Progenitor cell of endocrine pancreas (in vitro differentiated cells): ENCODE measurements around the gene ITGA3. TPM values are rescaled to one million over a fixed set of nuclear protein-coding genes. Genes with fewer than 3 reads are reported as not detected.

Source experiments
- DNase-seq: peaks from one replicate; pipeline ENCODE4 v3.0.0; 2021; ENCODE audit warnings: low spot score; ENCODE audit not compliant: unreplicated experiment
- H3K27ac Mint-ChIP-seq: 2 replicates; pipeline ENCODE4 v1.8.0; 2021; ENCODE audit warnings: mild to moderate bottlenecking, moderate library complexity, mixed read lengths
- H3K27me3 Mint-ChIP-seq: 2 replicates; pipeline ENCODE4 v1.8.0; 2021; ENCODE audit warnings: mixed read lengths
- H3K36me3 Mint-ChIP-seq: 2 replicates; pipeline ENCODE4 v1.8.0; 2022; ENCODE audit warnings: mixed read lengths; ENCODE audit not compliant: insufficient read depth
- H3K4me1 Mint-ChIP-seq: 2 replicates; pipeline ENCODE4 v1.8.0; 2021; ENCODE audit warnings: low read depth, mixed read lengths
- H3K4me3 Mint-ChIP-seq: 2 replicates; pipeline ENCODE4 v1.8.0; 2021; ENCODE audit warnings: low read depth, mild to moderate bottlenecking, moderate library complexity, mixed read lengths
- H3K9me3 Mint-ChIP-seq: 2 replicates; pipeline ENCODE4 v1.8.0; 2021; ENCODE audit warnings: low read depth, mixed read lengths
- CTCF ChIP-seq: fragments of 200-600 bp; sonication (generic); IDR thresholded peaks from one replicate; pipeline ENCODE4 v1.5.0; 2021; ENCODE audit warnings: antibody characterized with exemption, mild to moderate bottlenecking; ENCODE audit not compliant: unreplicated experiment
- total RNA-seq: library from RNA; stranded (reverse); gene quantifications from 2 replicates; pipeline ENCODE4 v1.2.1, GENCODE V29; 2021

ITGA3 gene
- total RNA-seq, 1 donor from 2014 or later: 17.6 TPM

- no peak for DNase-seq
- TF ChIP-seq CTCF: no peak
- no peaks in the 10 kb centered on the region for H3K36me3 Mint-ChIP-seq
- no peaks in the 10 kb centered on the region for H3K4me1 Mint-ChIP-seq
- H3K27ac Mint-ChIP-seq: no peak overlapping the region
- H3K9me3 Mint-ChIP-seq: no peaks in the 10 kb centered on the region
- H3K4me3 Mint-ChIP-seq: no peak overlapping the region
- H3K27me3 Mint-ChIP-seq: peaks cover 29% of the 10 kb centered on the region
These were observed 31.1 kb upstream of the ITGA3 start for GRCh38 chr17:50024808-50025207.

- no peak overlapping the region for H3K4me3 Mint-ChIP-seq
- H3K27ac Mint-ChIP-seq: no peak overlapping the region
- TF ChIP-seq CTCF: no peak
- peaks cover 32% of the 10 kb centered on the region for H3K27me3 Mint-ChIP-seq
- H3K36me3 Mint-ChIP-seq: no peaks in the 10 kb centered on the region
- H3K9me3 Mint-ChIP-seq: no peaks in the 10 kb centered on the region
- H3K4me1 Mint-ChIP-seq: no peaks in the 10 kb centered on the region
- no peak for DNase-seq
These were observed 29.7 kb upstream of the ITGA3 start for GRCh38 chr17:50026046-50026675.

DNA sequence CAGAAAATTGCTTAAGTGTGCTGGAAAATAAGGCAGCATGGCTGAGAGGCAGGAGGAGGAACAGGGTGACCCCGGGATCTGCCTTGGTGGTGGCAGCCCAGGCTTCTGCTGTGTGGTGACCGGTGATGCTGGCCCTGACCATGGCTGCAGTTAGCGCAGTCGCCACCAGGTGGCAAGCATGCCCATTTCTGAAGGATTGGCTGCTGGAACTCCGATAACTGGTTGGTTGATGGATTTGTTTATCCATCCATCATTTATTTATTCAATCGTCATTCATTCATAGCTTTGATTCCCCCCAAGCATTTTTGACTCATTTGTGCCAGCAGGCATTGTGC is 29.1 kb upstream of the ITGA3 start:
- Mint-ChIP-seq H3K27me3 (peaks cover 25% of the 10 kb centered on the region), H3K27ac (no peak overlapping the region), H3K4me3 (no peak overlapping the region), H3K9me3 (no peaks in the 10 kb centered on the region), H3K36me3 (no peaks in the 10 kb centered on the region), H3K4me1 (no peaks in the 10 kb centered on the region)
- TF ChIP-seq CTCF: peak; percentile 94
- peak; percentile 85 for DNase-seq

DNA sequence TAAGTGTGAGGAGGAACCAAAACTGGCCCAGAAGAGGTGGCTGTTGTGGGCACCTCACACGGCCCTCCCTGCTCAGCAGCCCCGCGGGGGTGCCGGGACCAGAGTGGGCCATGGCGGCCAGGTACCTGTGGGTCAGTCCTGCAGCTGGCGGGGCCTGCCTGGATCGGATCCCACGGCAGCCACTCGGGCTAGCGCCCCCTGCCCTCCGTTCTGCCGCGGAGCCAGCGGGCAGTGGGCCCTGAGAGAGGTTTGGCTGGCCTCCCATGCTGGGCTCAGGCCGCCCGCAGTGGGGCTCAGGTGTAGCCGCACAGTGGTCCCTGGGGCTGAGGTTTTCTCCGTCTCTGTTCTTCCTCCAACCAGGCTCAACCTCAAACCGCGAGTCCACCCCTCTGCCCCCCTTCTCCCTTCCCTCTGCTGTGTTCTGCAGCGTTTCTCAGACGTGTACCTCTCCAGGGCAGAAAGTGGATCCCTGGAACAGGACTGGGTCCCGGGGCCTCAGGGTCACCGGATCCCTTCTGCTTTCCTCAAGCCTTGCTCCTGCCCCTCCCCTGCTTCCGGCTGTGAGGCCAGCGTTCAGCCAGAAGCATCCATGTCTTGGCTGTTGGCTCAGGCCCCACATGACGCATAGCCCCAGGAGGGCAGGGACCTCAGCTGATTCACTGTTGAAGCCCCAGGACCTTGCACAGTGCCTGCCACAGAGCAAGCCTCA is 28.6 kb upstream of the ITGA3 start:
- Mint-ChIP-seq H3K9me3 (no peaks in the 10 kb centered on the region), H3K27me3 (peaks cover 21% of the 10 kb centered on the region), H3K36me3 (no peaks in the 10 kb centered on the region), H3K27ac (no peak overlapping the region), H3K4me1 (no peaks in the 10 kb centered on the region), H3K4me3 (no peak overlapping the region)
- no peak for DNase-seq
- TF ChIP-seq CTCF: peak; percentile 49

GRCh38 chr17:50027881-50028735 is 27.8 kb upstream of the ITGA3 start:
- no peak for TF ChIP-seq CTCF
- no peaks in the 10 kb centered on the region for H3K36me3 Mint-ChIP-seq
- no peaks in the 10 kb centered on the region for H3K9me3 Mint-ChIP-seq
- no peak overlapping the region for H3K4me3 Mint-ChIP-seq
- no peak for DNase-seq
- no peaks in the 10 kb centered on the region for H3K4me1 Mint-ChIP-seq
- H3K27ac Mint-ChIP-seq: no peak overlapping the region
- peaks cover 21% of the 10 kb centered on the region for H3K27me3 Mint-ChIP-seq
